ENCODE measurements around the gene UMODL1.

- TF ChIP-seq CTCF (conservative IDR thresholded peaks at IDR 0.05) (no peak), EZH2 (IDR thresholded peaks at IDR 0.05; ENCODE audit: low read depth) (no peak)
Measured at GRCh38 chr21:42112238-42112637, 41.1 kb downstream of the UMODL1 start.
